HepG2 (cell line): ENCODE data around the gene TTC6. TPM values are rescaled to one million over a fixed set of nuclear protein-coding genes. Genes with fewer than 3 reads are reported as not detected.
A peak's percentile ranks its signal among the peaks of the same experiment; 100 is the strongest.

Source experiments
- GLI4 ChIP-seq: sonication (generic); formaldehyde crosslinking; IDR thresholded peaks from 2 replicates; pipeline ENCODE4 v1.5.1; 2020; ENCODE audit warnings: missing genetic modification reagents, mild to moderate bottlenecking, moderate library complexity, borderline replicate concordance
- HNRNPUL1 ChIP-seq: fragments of 200-400 bp; formaldehyde crosslinking; IDR thresholded peaks from 2 replicates; pipeline ENCODE4 v1.6.1; 2017; ENCODE audit warnings: low read depth, mild to moderate bottlenecking, low read length, moderate library complexity
- KAT7 ChIP-seq: IDR thresholded peaks from 2 replicates; pipeline ENCODE4 v1.6.1; 2018; ENCODE audit warnings: borderline replicate concordance, missing compliant biosample characterization
- KLF15 ChIP-seq: sonication (generic); formaldehyde crosslinking; IDR thresholded peaks from 2 replicates; pipeline ENCODE4 v1.8.1; 2023; ENCODE audit warnings: borderline replicate concordance, mild to moderate bottlenecking, inconsistent platforms, missing genetic modification reagents, mixed read lengths
- MATR3 ChIP-seq: sonication (generic); formaldehyde crosslinking; IDR thresholded peaks from 2 replicates; pipeline ENCODE4 v1.4.0; 2020; ENCODE audit warnings: missing genetic modification reagents
- MIXL1 ChIP-seq: IDR thresholded peaks from 2 replicates; pipeline ENCODE4 v1.6.1; 2016
- NCOA1 ChIP-seq: sonication (generic); formaldehyde crosslinking; IDR thresholded peaks from 2 replicates; pipeline ENCODE4 v1.9.0; 2021; ENCODE audit warnings: missing genetic modification reagents
- NRL ChIP-seq: sonication (generic); formaldehyde crosslinking; IDR thresholded peaks from 2 replicates; pipeline ENCODE4 v1.5.0; 2020; ENCODE audit warnings: missing genetic modification reagents, mild to moderate bottlenecking, moderate library complexity, borderline replicate concordance
- RFX1 ChIP-seq: fragments of 450-650 bp; IDR thresholded peaks from 2 replicates; pipeline ENCODE4 v1.6.1; 2017
- SPEN ChIP-seq: sonication (generic); formaldehyde crosslinking; IDR thresholded peaks from 2 replicates; pipeline ENCODE4 v1.5.1; 2020; ENCODE audit warnings: low read depth, mild to moderate bottlenecking, missing genetic modification reagents
- YEATS4 ChIP-seq: sonication (generic); formaldehyde crosslinking; IDR thresholded peaks from 2 replicates; pipeline ENCODE4 v1.4.0; 2020; ENCODE audit warnings: missing genetic modification reagents, borderline replicate concordance
- ZFP36L1 ChIP-seq: sonication (generic); formaldehyde crosslinking; IDR thresholded peaks from 2 replicates; pipeline ENCODE4 v1.8.0; 2022; ENCODE audit warnings: mild to moderate bottlenecking, missing genetic modification reagents, moderate library complexity
- ZNF280D ChIP-seq: sonication (generic); formaldehyde crosslinking; IDR thresholded peaks from 2 replicates; pipeline ENCODE4 v1.5.1; 2020; ENCODE audit warnings: mild to moderate bottlenecking, missing genetic modification reagents
- ZNF564 ChIP-seq: sonication (generic); formaldehyde crosslinking; IDR thresholded peaks from 2 replicates; pipeline ENCODE4 v1.8.1; 2023; ENCODE audit warnings: mild to moderate bottlenecking, missing genetic modification reagents
- ZNF724P ChIP-seq: sonication (generic); formaldehyde crosslinking; IDR thresholded peaks from 2 replicates; pipeline ENCODE4 v1.8.0; 2022; ENCODE audit warnings: missing genetic modification reagents, borderline replicate concordance
- polyA plus RNA-seq, 8 experiments: library from polyadenylated mRNA; depleted of rRNA in 3 of 8; stranded (reverse) in 7 of 8; unstranded in 1 of 8; fragments of >200 nt; fragmentation: Illumina TruSeq in 4 of 8; extraction: Trizol in 4 of 8; gene quantifications; 2 replicates each; pipeline versions ENCODE4 v1.2.1 to v1.2.3, GENCODE V29; 2011 to 2016; ENCODE audit warnings: low read depth in 4 of 8, missing spikeins in 1 of 8, mixed read lengths in 1 of 8; ENCODE audit not compliant: insufficient read depth in 1 of 8
- total RNA-seq, 5 experiments: library from RNA; depleted of rRNA; stranded (reverse); fragments of >200 nt; fragmentation: Illumina TruSeq; extraction: Trizol; gene quantifications; 2 replicates each; pipeline ENCODE4 v1.2.3, GENCODE V29; 2016; ENCODE audit warnings: low read depth in 1 of 5
- TF ChIP-seq, protein P1 (sequence below): sonication (generic); formaldehyde crosslinking; IDR thresholded peaks from one replicate; pipeline ENCODE4 v1.5.1; 2020; ENCODE audit warnings: mild to moderate bottlenecking, missing genetic modification reagents; ENCODE audit errors: not compliant biosample characterization

TTC6 gene
- total and polyA plus RNA-seq, 2 of the 13 experiments (the other 11 are each of a cell fraction or from before 2014, with no cell fraction given), result 9.3 to 27.4 TPM

GRCh38 chr14:37594238-37594970, 1.0 kb upstream of the TTC6 start (continued):
- TF ChIP-seq ZNF280D (CRISPR knock-in tag), result peak; percentile 69; the same call in 1 of the 2 replicates
- TF ChIP-seq ZNF564 (CRISPR knock-in tag), result no peak
- TF ChIP-seq KLF15 (CRISPR knock-in tag), result peak; percentile 90; the same call in 1 of the 2 replicates
- TF ChIP-seq, protein P1, sequence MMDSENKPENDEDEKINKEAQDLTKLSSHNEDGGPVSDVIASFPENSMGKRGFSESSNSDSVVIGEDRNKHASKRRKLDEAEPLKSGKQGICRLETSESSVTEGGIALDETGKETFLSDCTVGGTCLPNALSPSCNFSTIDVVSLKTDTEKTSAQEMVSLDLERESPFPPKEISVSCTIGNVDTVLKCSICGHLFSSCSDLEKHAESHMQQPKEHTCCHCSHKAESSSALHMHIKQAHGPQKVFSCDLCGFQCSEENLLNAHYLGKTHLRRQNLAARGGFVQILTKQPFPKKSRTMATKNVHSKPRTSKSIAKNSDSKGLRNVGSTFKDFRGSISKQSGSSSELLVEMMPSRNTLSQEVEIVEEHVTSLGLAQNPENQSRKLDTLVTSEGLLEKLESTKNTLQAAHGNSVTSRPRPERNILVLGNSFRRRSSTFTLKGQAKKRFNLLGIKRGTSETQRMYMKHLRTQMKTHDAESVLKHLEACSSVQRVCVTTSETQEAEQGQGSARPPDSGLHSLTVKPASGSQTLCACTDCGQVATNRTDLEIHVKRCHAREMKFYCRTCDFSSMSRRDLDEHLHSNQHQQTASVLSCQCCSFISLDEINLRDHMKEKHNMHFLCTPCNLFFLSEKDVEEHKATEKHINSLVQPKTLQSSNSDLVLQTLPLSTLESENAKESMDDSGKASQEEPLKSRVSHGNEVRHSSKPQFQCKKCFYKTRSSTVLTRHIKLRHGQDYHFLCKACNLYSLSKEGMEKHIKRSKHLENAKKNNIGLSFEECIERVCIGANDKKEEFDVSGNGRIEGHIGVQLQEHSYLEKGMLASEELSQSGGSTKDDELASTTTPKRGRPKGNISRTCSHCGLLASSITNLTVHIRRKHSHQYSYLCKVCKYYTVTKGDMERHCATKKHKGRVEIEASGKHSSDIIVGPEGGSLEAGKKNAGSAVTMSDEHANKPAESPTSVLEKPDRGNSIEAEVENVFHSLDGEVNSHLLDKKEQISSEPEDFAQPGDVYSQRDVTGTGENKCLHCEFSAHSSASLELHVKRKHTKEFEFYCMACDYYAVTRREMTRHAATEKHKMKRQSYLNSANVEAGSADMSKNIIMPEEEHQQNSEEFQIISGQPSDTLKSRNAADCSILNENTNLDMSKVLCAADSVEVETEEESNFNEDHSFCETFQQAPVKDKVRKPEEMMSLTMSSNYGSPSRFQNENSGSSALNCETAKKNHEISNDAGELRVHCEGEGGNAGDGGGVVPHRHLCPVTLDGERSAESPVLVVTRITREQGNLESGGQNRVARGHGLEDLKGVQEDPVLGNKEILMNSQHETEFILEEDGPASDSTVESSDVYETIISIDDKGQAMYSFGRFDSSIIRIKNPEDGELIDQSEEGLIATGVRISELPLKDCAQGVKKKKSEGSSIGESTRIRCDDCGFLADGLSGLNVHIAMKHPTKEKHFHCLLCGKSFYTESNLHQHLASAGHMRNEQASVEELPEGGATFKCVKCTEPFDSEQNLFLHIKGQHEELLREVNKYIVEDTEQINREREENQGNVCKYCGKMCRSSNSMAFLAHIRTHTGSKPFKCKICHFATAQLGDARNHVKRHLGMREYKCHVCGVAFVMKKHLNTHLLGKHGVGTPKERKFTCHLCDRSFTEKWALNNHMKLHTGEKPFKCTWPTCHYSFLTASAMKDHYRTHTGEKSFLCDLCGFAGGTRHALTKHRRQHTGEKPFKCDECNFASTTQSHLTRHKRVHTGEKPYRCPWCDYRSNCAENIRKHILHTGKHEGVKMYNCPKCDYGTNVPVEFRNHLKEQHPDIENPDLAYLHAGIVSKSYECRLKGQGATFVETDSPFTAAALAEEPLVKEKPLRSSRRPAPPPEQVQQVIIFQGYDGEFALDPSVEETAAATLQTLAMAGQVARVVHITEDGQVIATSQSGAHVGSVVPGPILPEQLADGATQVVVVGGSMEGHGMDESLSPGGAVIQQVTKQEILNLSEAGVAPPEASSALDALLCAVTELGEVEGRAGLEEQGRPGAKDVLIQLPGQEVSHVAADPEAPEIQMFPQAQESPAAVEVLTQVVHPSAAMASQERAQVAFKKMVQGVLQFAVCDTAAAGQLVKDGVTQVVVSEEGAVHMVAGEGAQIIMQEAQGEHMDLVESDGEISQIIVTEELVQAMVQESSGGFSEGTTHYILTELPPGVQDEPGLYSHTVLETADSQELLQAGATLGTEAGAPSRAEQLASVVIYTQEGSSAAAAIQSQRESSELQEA (CRISPR knock-in tag), result peak; percentile 81
- TF ChIP-seq NRL (CRISPR knock-in tag), result peak; percentile 84; the same call in 1 of the 2 replicates
- TF ChIP-seq HNRNPUL1, result no peak
- no peak for TF ChIP-seq MATR3 (CRISPR knock-in tag)
- TF ChIP-seq KAT7 (CRISPR knock-in tag), result peak; percentile 69; the same call in 1 of the 2 replicates
- TF ChIP-seq YEATS4 (CRISPR knock-in tag), result peak; percentile 55; the same call in 1 of the 2 replicates
- peak; percentile 92; the same call in 1 of the 2 replicates for TF ChIP-seq GLI4
- TF ChIP-seq NCOA1 (CRISPR knock-in tag), result peak; percentile 47; the same call in 1 of the 2 replicates
- TF ChIP-seq SPEN, result peak; percentile 8; the same call in 1 of the 2 replicates
- TF ChIP-seq MIXL1 (CRISPR knock-in tag), result peak; percentile 77; the same call in 1 of the 2 replicates
- no peak for TF ChIP-seq RFX1
- TF ChIP-seq ZNF724P (CRISPR knock-in tag), result 0 out of 2 replicates have a peak, but pooled peaks have one; percentile 78
- TF ChIP-seq ZFP36L1, result peak; percentile 87
